HL-60 (cell line): ENCODE data around the gene CFAP61.

Source experiments
- GABPA ChIP-seq: IDR thresholded peaks from 2 replicates; pipeline ENCODE4 v1.6.1; 2012; ENCODE audit warnings: low read depth
- POLR2AphosphoS5 ChIP-seq: IDR thresholded peaks from 2 replicates; pipeline ENCODE4 v1.6.1; 2012; ENCODE audit warnings: low read depth
- TF ChIP-seq, protein P1 (sequence below): IDR thresholded peaks from one replicate; pipeline ENCODE4 v1.5.1; 2011; ENCODE audit warnings: low read length, control low read depth, inconsistent platforms; ENCODE audit not compliant: insufficient read depth
- TF ChIP-seq, protein P2 (sequence below): IDR thresholded peaks from 2 replicates; pipeline ENCODE4 v1.6.1; 2012; ENCODE audit warnings: low read depth; ENCODE audit not compliant: insufficient replicate concordance

- TF ChIP-seq, protein P1, sequence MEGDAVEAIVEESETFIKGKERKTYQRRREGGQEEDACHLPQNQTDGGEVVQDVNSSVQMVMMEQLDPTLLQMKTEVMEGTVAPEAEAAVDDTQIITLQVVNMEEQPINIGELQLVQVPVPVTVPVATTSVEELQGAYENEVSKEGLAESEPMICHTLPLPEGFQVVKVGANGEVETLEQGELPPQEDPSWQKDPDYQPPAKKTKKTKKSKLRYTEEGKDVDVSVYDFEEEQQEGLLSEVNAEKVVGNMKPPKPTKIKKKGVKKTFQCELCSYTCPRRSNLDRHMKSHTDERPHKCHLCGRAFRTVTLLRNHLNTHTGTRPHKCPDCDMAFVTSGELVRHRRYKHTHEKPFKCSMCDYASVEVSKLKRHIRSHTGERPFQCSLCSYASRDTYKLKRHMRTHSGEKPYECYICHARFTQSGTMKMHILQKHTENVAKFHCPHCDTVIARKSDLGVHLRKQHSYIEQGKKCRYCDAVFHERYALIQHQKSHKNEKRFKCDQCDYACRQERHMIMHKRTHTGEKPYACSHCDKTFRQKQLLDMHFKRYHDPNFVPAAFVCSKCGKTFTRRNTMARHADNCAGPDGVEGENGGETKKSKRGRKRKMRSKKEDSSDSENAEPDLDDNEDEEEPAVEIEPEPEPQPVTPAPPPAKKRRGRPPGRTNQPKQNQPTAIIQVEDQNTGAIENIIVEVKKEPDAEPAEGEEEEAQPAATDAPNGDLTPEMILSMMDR = no peak
- TF ChIP-seq GABPA (no peak), POLR2AphosphoS5 (no peak)
- TF ChIP-seq, protein P2, sequence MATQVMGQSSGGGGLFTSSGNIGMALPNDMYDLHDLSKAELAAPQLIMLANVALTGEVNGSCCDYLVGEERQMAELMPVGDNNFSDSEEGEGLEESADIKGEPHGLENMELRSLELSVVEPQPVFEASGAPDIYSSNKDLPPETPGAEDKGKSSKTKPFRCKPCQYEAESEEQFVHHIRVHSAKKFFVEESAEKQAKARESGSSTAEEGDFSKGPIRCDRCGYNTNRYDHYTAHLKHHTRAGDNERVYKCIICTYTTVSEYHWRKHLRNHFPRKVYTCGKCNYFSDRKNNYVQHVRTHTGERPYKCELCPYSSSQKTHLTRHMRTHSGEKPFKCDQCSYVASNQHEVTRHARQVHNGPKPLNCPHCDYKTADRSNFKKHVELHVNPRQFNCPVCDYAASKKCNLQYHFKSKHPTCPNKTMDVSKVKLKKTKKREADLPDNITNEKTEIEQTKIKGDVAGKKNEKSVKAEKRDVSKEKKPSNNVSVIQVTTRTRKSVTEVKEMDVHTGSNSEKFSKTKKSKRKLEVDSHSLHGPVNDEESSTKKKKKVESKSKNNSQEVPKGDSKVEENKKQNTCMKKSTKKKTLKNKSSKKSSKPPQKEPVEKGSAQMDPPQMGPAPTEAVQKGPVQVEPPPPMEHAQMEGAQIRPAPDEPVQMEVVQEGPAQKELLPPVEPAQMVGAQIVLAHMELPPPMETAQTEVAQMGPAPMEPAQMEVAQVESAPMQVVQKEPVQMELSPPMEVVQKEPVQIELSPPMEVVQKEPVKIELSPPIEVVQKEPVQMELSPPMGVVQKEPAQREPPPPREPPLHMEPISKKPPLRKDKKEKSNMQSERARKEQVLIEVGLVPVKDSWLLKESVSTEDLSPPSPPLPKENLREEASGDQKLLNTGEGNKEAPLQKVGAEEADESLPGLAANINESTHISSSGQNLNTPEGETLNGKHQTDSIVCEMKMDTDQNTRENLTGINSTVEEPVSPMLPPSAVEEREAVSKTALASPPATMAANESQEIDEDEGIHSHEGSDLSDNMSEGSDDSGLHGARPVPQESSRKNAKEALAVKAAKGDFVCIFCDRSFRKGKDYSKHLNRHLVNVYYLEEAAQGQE = no peak
Measured at GRCh38 chr20:20277894-20278335, 225.6 kb downstream of the CFAP61 start.
